Measurements from ENCODE around the gene DDX54. TPM values are rescaled to one million over a fixed set of nuclear protein-coding genes. Genes with fewer than 3 reads are reported as not detected.

Gene DDX54
- total RNA-seq, 1 experiment from 2014 or later, result 151 TPM

DNA sequence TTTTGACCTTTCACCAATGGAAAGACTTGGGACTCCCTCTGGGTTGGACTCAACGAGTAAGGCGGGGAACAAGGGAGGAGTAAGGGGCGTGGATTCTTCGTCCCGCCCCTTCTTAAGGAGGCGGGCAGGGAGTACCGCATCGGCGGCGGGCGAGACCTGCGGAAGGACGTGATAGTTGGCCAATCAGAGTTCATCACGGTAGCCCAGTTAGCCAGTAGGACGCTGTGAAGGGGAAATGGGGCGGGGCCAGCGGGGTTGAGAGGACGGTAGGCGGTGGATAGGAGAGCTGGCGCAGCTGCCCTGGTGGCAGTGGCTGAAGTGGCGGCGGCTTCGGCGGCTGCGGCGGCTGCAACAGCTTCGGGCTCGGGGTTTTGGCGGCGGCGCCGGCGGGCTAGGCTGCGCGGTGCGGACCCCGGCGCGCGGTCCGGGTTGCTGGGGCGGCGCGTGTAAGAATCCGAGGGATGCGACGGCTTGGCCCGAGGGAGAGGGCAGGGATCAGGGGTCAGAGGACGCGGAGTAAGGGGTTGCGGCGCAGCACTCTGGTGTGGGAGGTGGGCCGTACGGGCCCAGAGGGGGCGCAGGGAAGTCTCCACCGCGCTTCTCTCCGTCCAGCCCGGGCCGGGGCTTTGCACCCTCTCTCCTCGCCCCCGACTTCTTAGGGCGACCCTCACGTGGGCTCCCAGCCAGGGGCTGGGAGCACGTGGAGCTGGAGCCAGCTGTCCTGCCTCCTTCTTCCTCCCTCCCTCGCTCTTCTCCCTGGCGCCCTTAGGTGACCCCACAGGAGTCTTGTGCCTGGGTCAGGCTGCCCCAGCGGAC lies 36.1 kb upstream of the DDX54 start, which contains the start of gene TPCN1:
TPCN1 (plus strand) TSS at position 284 of the 816 bp plus-strand sequence. CDS start 5,389 bp downstream, outside the sequence.
- ATAC-seq, result peak; percentile 93
- DNase-seq (ENCODE audit: low spot score), result peak; percentile 100
- Mint-ChIP-seq H3K4me1 (peaks cover 20% of the 10 kb centered on the region), H3K9me3 (no peaks in the 10 kb centered on the region), H3K36me3 (no peaks in the 10 kb centered on the region), H3K27me3 (ENCODE audit: low read depth) (no peaks in the 10 kb centered on the region), H3K27ac (peak within 1 kb of the TSS; percentile 93), H3K4me3 (peak within 1 kb of the TSS; percentile 85)
- ChIA-PET CTCF (interaction anchor here (1.1 to 1.9 kb wide), 8 partner anchors 12 to 646 kb away, joined by 3 to 16 read pairs (median 4); partner anchors contain the start of gene RASAL1), POLR2A (interaction anchor here (0.6 to 1.9 kb wide), 6 partner anchors 9 to 114 kb away, joined by 3 to 6 read pairs (median 3); no protein-coding TSS in a partner anchor)
- TF ChIP-seq, protein P1, sequence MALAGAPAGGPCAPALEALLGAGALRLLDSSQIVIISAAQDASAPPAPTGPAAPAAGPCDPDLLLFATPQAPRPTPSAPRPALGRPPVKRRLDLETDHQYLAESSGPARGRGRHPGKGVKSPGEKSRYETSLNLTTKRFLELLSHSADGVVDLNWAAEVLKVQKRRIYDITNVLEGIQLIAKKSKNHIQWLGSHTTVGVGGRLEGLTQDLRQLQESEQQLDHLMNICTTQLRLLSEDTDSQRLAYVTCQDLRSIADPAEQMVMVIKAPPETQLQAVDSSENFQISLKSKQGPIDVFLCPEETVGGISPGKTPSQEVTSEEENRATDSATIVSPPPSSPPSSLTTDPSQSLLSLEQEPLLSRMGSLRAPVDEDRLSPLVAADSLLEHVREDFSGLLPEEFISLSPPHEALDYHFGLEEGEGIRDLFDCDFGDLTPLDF (CRISPR knock-in tag; IDR thresholded peaks at IDR 0.05), result no peak
- peak; percentile 93 for TF ChIP-seq NFYB (CRISPR knock-in tag; conservative IDR thresholded peaks at IDR 0.05; ENCODE audit: low read depth)
- no peak for TF ChIP-seq GABPB1 (CRISPR knock-in tag; IDR thresholded peaks at IDR 0.05)
- no peak for TF ChIP-seq ZNF416 (CRISPR knock-in tag; IDR thresholded peaks at IDR 0.05)
- no peak for TF ChIP-seq RORB (CRISPR knock-in tag; IDR thresholded peaks at IDR 0.05)
- TF ChIP-seq PRRX2 (CRISPR knock-in tag; IDR thresholded peaks at IDR 0.05), result no peak
- no peak for TF ChIP-seq GRHL2 (CRISPR knock-in tag; IDR thresholded peaks at IDR 0.05; ENCODE audit: insufficient replicate concordance, severe bottlenecking)
- no peak for TF ChIP-seq JAZF1 (CRISPR knock-in tag; IDR thresholded peaks at IDR 0.05)
- 0 out of 2 replicates have a peak, but pooled peaks have one; percentile 50 for TF ChIP-seq FOXK1 (CRISPR knock-in tag; IDR thresholded peaks at IDR 0.05)
- peak; percentile 31; the same call in 1 of the 2 replicates for TF ChIP-seq ZNF423 (CRISPR knock-in tag; IDR thresholded peaks at IDR 0.05)
- peak; percentile 85; the same call in 1 of the 2 replicates for TF ChIP-seq SP1 (CRISPR knock-in tag; conservative IDR thresholded peaks at IDR 0.05)
- TF ChIP-seq, protein P2, sequence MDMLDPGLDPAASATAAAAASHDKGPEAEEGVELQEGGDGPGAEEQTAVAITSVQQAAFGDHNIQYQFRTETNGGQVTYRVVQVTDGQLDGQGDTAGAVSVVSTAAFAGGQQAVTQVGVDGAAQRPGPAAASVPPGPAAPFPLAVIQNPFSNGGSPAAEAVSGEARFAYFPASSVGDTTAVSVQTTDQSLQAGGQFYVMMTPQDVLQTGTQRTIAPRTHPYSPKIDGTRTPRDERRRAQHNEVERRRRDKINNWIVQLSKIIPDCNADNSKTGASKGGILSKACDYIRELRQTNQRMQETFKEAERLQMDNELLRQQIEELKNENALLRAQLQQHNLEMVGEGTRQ (CRISPR knock-in tag; IDR thresholded peaks at IDR 0.05), result peak; percentile 45; the same call in 1 of the 2 replicates
- no peak for TF ChIP-seq RELA (CRISPR knock-in tag; IDR thresholded peaks at IDR 0.05; ENCODE audit: borderline replicate concordance)
- TF ChIP-seq ZNF121 (CRISPR knock-in tag; IDR thresholded peaks at IDR 0.05), result peak; percentile 69; the same call in 1 of the 2 replicates
- TF ChIP-seq, protein P3, sequence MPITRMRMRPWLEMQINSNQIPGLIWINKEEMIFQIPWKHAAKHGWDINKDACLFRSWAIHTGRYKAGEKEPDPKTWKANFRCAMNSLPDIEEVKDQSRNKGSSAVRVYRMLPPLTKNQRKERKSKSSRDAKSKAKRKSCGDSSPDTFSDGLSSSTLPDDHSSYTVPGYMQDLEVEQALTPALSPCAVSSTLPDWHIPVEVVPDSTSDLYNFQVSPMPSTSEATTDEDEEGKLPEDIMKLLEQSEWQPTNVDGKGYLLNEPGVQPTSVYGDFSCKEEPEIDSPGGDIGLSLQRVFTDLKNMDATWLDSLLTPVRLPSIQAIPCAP (CRISPR knock-in tag; IDR thresholded peaks at IDR 0.05), result 0 out of 2 replicates have a peak, but pooled peaks have one; percentile 52
- no peak for TF ChIP-seq ZNF138 (CRISPR knock-in tag; conservative IDR thresholded peaks at IDR 0.05)
- TF ChIP-seq, protein P4, sequence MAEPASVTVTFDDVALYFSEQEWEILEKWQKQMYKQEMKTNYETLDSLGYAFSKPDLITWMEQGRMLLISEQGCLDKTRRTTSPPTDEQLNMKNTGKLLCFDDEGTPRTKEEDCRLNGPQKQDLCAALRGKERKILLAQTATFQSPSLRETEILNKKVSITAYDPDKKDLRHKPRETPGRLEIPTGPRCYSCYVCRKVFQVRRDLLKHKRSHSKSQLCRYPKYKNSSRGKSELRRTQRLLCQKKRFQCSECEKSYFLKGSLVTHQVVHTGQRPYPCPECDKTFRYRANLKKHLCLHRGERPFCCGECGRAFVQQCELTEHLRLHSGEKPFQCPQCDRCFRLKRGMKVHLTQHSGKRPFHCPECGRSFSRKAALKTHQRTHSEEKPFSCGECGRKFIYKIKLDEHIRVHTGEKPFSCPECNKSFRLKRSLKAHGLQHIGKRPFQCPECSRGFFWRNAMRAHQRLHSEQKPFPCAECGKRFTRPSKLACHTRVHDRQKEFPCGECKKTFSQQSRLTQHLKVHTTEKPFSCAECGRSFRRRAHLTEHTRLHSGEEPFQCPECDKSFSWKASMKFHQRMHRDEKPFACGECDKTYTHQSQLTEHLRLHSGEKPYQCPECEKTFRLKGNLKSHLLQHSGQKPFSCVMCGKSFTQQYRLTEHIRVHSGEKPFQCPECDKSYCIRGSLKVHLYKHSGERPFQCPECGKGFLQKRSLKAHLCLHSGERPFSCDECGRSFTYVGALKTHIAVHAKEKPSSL (CRISPR knock-in tag; conservative IDR thresholded peaks at IDR 0.05), result no peak
- TF ChIP-seq ZNF671 (CRISPR knock-in tag; IDR thresholded peaks at IDR 0.05), result no peak
- TF ChIP-seq FOXP1 (CRISPR knock-in tag; IDR thresholded peaks at IDR 0.05; ENCODE audit: borderline replicate concordance), result 0 out of 2 replicates have a peak, but pooled peaks have one; percentile 53
- TF ChIP-seq EMX1 (CRISPR knock-in tag; IDR thresholded peaks at IDR 0.05), result no peak
- TF ChIP-seq NFATC4 (CRISPR knock-in tag; IDR thresholded peaks at IDR 0.05), result no peak
- TF ChIP-seq, protein P5, sequence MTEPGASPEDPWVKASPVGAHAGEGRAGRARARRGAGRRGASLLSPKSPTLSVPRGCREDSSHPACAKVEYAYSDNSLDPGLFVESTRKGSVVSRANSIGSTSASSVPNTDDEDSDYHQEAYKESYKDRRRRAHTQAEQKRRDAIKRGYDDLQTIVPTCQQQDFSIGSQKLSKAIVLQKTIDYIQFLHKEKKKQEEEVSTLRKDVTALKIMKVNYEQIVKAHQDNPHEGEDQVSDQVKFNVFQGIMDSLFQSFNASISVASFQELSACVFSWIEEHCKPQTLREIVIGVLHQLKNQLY (CRISPR knock-in tag; IDR thresholded peaks at IDR 0.05), result no peak
- TF ChIP-seq, protein P6, sequence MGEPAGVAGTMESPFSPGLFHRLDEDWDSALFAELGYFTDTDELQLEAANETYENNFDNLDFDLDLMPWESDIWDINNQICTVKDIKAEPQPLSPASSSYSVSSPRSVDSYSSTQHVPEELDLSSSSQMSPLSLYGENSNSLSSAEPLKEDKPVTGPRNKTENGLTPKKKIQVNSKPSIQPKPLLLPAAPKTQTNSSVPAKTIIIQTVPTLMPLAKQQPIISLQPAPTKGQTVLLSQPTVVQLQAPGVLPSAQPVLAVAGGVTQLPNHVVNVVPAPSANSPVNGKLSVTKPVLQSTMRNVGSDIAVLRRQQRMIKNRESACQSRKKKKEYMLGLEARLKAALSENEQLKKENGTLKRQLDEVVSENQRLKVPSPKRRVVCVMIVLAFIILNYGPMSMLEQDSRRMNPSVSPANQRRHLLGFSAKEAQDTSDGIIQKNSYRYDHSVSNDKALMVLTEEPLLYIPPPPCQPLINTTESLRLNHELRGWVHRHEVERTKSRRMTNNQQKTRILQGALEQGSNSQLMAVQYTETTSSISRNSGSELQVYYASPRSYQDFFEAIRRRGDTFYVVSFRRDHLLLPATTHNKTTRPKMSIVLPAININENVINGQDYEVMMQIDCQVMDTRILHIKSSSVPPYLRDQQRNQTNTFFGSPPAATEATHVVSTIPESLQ (CRISPR knock-in tag; IDR thresholded peaks at IDR 0.05), result no peak
- TF ChIP-seq, protein P7, sequence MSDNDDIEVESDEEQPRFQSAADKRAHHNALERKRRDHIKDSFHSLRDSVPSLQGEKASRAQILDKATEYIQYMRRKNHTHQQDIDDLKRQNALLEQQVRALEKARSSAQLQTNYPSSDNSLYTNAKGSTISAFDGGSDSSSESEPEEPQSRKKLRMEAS (CRISPR knock-in tag; IDR thresholded peaks at IDR 0.05), result peak; percentile 68
- TF ChIP-seq, protein P8, sequence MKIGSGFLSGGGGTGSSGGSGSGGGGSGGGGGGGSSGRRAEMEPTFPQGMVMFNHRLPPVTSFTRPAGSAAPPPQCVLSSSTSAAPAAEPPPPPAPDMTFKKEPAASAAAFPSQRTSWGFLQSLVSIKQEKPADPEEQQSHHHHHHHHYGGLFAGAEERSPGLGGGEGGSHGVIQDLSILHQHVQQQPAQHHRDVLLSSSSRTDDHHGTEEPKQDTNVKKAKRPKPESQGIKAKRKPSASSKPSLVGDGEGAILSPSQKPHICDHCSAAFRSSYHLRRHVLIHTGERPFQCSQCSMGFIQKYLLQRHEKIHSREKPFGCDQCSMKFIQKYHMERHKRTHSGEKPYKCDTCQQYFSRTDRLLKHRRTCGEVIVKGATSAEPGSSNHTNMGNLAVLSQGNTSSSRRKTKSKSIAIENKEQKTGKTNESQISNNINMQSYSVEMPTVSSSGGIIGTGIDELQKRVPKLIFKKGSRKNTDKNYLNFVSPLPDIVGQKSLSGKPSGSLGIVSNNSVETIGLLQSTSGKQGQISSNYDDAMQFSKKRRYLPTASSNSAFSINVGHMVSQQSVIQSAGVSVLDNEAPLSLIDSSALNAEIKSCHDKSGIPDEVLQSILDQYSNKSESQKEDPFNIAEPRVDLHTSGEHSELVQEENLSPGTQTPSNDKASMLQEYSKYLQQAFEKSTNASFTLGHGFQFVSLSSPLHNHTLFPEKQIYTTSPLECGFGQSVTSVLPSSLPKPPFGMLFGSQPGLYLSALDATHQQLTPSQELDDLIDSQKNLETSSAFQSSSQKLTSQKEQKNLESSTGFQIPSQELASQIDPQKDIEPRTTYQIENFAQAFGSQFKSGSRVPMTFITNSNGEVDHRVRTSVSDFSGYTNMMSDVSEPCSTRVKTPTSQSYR (CRISPR knock-in tag; IDR thresholded peaks at IDR 0.05), result no peak
- TF ChIP-seq JUN (CRISPR knock-in tag; IDR thresholded peaks at IDR 0.05), result no peak
- no peak for TF ChIP-seq KAT7 (CRISPR knock-in tag; IDR thresholded peaks at IDR 0.05; ENCODE audit: borderline replicate concordance)

All from WTC11 (cell line).